Measurements from ENCODE around the gene PDGFRB.

DNA sequence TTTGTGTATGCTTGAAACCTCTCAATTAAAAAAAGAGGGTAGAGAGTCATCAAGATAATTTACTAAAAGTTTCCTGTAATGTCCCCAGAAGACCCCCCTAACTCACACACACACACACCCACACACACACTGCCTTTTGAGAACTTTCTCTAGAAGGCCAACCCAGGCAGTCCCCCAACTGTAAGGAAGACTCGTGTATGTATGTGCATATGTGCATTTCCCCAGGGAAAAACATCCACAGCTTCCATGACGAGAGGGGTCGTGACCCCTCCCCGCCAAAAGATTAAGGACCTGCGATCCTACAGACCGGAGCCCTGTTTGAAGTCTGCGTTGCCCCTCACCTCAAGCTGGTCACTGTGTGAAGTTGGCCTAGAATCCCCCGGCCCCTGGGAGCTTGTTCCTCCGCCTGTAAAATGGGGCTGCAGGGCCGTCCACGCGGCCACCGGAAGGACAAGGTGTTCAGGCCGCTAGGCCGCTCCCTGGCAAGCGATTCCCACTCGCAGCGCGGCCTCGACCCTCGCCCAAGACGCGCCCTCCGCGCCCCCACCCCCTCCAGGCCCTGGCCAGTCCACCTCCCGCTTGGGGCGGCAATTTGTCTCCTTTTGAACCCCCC lies 10.5 kb upstream of the PDGFRB start:
- TF ChIP-seq, protein P1, sequence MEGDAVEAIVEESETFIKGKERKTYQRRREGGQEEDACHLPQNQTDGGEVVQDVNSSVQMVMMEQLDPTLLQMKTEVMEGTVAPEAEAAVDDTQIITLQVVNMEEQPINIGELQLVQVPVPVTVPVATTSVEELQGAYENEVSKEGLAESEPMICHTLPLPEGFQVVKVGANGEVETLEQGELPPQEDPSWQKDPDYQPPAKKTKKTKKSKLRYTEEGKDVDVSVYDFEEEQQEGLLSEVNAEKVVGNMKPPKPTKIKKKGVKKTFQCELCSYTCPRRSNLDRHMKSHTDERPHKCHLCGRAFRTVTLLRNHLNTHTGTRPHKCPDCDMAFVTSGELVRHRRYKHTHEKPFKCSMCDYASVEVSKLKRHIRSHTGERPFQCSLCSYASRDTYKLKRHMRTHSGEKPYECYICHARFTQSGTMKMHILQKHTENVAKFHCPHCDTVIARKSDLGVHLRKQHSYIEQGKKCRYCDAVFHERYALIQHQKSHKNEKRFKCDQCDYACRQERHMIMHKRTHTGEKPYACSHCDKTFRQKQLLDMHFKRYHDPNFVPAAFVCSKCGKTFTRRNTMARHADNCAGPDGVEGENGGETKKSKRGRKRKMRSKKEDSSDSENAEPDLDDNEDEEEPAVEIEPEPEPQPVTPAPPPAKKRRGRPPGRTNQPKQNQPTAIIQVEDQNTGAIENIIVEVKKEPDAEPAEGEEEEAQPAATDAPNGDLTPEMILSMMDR (IDR thresholded peaks at IDR 0.05) = no peak
- TF ChIP-seq POLR2A (IDR thresholded peaks at IDR 0.05; ENCODE audit: low read length) = no peak
- no peak for TF ChIP-seq RAD21 (conservative IDR thresholded peaks at IDR 0.05 in 1 of 2, IDR thresholded peaks at IDR 0.05 in 1 of 2)
- TF ChIP-seq RCOR1 (IDR thresholded peaks at IDR 0.05; ENCODE audit: low read depth, low read length) = no peak
- TF ChIP-seq HDAC2 (IDR thresholded peaks at IDR 0.05) = no peak
- TF ChIP-seq, protein P2, sequence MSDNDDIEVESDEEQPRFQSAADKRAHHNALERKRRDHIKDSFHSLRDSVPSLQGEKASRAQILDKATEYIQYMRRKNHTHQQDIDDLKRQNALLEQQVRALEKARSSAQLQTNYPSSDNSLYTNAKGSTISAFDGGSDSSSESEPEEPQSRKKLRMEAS (IDR thresholded peaks at IDR 0.05) = no peak
- no peak for TF ChIP-seq NR3C1 (IDR thresholded peaks at IDR 0.05)
- TF ChIP-seq MAFK (IDR thresholded peaks at IDR 0.05; ENCODE audit: partially characterized antibody) = no peak
- TF ChIP-seq EP300 (IDR thresholded peaks at IDR 0.05) = no peak

Measured in A549 (cell line).